WTC11 (cell line): ENCODE measurements around the gene PRKACB.

Experiments
- CREM ChIP-seq: sonication (generic); formaldehyde crosslinking; IDR thresholded peaks from 2 replicates; pipeline ENCODE4 v1.8.1; 2022; ENCODE audit warnings: mild to moderate bottlenecking, missing genetic modification reagents, moderate library complexity
- ESRRA ChIP-seq: sonication (generic); formaldehyde crosslinking; IDR thresholded peaks from 2 replicates; pipeline ENCODE4 v1.8.1; 2022; ENCODE audit warnings: mild to moderate bottlenecking, missing genetic modification reagents, borderline replicate concordance
- GABPB1 ChIP-seq: sonication (generic); formaldehyde crosslinking; IDR thresholded peaks from 2 replicates; pipeline ENCODE4 v1.8.1; 2023; ENCODE audit warnings: mild to moderate bottlenecking, missing genetic modification reagents
- MYBL2 ChIP-seq: sonication (generic); formaldehyde crosslinking; IDR thresholded peaks from 2 replicates; pipeline ENCODE4 v1.8.1; 2023; ENCODE audit warnings: mild to moderate bottlenecking, moderate library complexity, missing genetic modification reagents
- SP1 ChIP-seq: sonication (generic); formaldehyde crosslinking; conservative IDR thresholded peaks from 2 replicates; pipeline ENCODE4 v1.8.1; 2022; ENCODE audit warnings: missing genetic modification reagents
- ZBTB21 ChIP-seq: sonication (generic); formaldehyde crosslinking; IDR thresholded peaks from 2 replicates; pipeline ENCODE4 v1.8.1; 2023; ENCODE audit warnings: mild to moderate bottlenecking, missing genetic modification reagents, borderline replicate concordance
- ZNF263 ChIP-seq: sonication (generic); formaldehyde crosslinking; IDR thresholded peaks from 2 replicates; pipeline ENCODE4 v1.8.1; 2022; ENCODE audit warnings: low read depth, mild to moderate bottlenecking, moderate library complexity, missing genetic modification reagents
- TF ChIP-seq, protein P1 (sequence below): sonication (generic); formaldehyde crosslinking; IDR thresholded peaks from 2 replicates; pipeline ENCODE4 v1.8.1; 2022; ENCODE audit warnings: missing genetic modification reagents, borderline replicate concordance
- TF ChIP-seq, protein P2 (sequence below): fragments of 200-600 bp; IDR thresholded peaks from 2 replicates; pipeline ENCODE4 v1.8.0; 2022; ENCODE audit warnings: antibody characterized with exemption
- TF ChIP-seq, protein P3 (sequence below): sonication (generic); formaldehyde crosslinking; IDR thresholded peaks from 2 replicates; pipeline ENCODE4 v1.8.0; 2022; ENCODE audit warnings: mild to moderate bottlenecking, missing genetic modification reagents
- TF ChIP-seq, protein P4 (sequence below): sonication (generic); formaldehyde crosslinking; IDR thresholded peaks from 2 replicates; pipeline ENCODE4 v1.8.1; 2023; ENCODE audit warnings: mild to moderate bottlenecking, missing genetic modification reagents, borderline replicate concordance
- TF ChIP-seq, protein P5 (sequence below): sonication (generic); formaldehyde crosslinking; IDR thresholded peaks from 2 replicates; pipeline ENCODE4 v1.8.1; 2022; ENCODE audit warnings: low read depth, missing genetic modification reagents, borderline replicate concordance
- TF ChIP-seq, protein P6 (sequence below): sonication (generic); formaldehyde crosslinking; conservative IDR thresholded peaks from 2 replicates; pipeline ENCODE4 v1.8.1; 2023; ENCODE audit warnings: mild to moderate bottlenecking, low read depth, missing genetic modification reagents, moderate library complexity

DNA sequence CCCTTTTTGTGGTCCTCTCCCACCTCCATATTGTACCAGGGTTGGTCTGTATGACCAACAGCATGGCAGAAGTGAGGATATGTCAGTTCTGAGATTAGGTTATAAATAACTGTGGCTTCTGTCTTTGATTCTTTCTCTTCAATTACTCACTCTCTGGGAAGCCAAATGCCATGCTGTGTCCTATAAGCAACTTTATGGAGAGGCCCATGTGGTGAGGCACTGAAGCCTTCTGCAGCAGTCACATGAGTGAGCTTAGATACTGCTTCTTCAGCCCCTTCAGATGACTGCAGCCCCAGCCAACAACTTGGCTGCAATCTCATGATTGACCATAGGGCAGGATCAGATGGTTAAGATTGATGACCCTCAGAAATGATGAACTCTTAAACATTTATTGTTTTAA is 123.4 kb downstream of the PRKACB start:
- TF ChIP-seq, protein P1, sequence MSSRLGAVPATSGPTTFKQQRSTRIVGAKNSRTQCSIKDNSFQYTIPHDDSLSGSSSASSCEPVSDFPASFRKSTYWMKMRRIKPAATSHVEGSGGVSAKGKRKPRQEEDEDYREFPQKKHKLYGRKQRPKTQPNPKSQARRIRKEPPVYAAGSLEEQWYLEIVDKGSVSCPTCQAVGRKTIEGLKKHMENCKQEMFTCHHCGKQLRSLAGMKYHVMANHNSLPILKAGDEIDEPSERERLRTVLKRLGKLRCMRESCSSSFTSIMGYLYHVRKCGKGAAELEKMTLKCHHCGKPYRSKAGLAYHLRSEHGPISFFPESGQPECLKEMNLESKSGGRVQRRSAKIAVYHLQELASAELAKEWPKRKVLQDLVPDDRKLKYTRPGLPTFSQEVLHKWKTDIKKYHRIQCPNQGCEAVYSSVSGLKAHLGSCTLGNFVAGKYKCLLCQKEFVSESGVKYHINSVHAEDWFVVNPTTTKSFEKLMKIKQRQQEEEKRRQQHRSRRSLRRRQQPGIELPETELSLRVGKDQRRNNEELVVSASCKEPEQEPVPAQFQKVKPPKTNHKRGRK (CRISPR knock-in tag), result no peak
- TF ChIP-seq CREM (CRISPR knock-in tag) (no peak), SP1 (no peak), ZNF263 (no peak), MYBL2 (CRISPR knock-in tag) (no peak), GABPB1 (CRISPR knock-in tag) (no peak), ZBTB21 (CRISPR knock-in tag) (no peak), ESRRA (CRISPR knock-in tag) (no peak)
- TF ChIP-seq, protein P2, sequence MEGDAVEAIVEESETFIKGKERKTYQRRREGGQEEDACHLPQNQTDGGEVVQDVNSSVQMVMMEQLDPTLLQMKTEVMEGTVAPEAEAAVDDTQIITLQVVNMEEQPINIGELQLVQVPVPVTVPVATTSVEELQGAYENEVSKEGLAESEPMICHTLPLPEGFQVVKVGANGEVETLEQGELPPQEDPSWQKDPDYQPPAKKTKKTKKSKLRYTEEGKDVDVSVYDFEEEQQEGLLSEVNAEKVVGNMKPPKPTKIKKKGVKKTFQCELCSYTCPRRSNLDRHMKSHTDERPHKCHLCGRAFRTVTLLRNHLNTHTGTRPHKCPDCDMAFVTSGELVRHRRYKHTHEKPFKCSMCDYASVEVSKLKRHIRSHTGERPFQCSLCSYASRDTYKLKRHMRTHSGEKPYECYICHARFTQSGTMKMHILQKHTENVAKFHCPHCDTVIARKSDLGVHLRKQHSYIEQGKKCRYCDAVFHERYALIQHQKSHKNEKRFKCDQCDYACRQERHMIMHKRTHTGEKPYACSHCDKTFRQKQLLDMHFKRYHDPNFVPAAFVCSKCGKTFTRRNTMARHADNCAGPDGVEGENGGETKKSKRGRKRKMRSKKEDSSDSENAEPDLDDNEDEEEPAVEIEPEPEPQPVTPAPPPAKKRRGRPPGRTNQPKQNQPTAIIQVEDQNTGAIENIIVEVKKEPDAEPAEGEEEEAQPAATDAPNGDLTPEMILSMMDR, result no peak
- TF ChIP-seq, protein P3, sequence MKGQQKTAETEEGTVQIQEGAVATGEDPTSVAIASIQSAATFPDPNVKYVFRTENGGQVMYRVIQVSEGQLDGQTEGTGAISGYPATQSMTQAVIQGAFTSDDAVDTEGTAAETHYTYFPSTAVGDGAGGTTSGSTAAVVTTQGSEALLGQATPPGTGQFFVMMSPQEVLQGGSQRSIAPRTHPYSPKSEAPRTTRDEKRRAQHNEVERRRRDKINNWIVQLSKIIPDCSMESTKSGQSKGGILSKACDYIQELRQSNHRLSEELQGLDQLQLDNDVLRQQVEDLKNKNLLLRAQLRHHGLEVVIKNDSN, result no peak
- TF ChIP-seq, protein P4, sequence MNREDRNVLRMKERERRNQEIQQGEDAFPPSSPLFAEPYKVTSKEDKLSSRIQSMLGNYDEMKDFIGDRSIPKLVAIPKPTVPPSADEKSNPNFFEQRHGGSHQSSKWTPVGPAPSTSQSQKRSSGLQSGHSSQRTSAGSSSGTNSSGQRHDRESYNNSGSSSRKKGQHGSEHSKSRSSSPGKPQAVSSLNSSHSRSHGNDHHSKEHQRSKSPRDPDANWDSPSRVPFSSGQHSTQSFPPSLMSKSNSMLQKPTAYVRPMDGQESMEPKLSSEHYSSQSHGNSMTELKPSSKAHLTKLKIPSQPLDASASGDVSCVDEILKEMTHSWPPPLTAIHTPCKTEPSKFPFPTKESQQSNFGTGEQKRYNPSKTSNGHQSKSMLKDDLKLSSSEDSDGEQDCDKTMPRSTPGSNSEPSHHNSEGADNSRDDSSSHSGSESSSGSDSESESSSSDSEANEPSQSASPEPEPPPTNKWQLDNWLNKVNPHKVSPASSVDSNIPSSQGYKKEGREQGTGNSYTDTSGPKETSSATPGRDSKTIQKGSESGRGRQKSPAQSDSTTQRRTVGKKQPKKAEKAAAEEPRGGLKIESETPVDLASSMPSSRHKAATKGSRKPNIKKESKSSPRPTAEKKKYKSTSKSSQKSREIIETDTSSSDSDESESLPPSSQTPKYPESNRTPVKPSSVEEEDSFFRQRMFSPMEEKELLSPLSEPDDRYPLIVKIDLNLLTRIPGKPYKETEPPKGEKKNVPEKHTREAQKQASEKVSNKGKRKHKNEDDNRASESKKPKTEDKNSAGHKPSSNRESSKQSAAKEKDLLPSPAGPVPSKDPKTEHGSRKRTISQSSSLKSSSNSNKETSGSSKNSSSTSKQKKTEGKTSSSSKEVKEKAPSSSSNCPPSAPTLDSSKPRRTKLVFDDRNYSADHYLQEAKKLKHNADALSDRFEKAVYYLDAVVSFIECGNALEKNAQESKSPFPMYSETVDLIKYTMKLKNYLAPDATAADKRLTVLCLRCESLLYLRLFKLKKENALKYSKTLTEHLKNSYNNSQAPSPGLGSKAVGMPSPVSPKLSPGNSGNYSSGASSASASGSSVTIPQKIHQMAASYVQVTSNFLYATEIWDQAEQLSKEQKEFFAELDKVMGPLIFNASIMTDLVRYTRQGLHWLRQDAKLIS (CRISPR knock-in tag), result no peak
- TF ChIP-seq, protein P5, sequence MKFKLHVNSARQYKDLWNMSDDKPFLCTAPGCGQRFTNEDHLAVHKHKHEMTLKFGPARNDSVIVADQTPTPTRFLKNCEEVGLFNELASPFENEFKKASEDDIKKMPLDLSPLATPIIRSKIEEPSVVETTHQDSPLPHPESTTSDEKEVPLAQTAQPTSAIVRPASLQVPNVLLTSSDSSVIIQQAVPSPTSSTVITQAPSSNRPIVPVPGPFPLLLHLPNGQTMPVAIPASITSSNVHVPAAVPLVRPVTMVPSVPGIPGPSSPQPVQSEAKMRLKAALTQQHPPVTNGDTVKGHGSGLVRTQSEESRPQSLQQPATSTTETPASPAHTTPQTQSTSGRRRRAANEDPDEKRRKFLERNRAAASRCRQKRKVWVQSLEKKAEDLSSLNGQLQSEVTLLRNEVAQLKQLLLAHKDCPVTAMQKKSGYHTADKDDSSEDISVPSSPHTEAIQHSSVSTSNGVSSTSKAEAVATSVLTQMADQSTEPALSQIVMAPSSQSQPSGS (CRISPR knock-in tag), result no peak
- TF ChIP-seq, protein P6, sequence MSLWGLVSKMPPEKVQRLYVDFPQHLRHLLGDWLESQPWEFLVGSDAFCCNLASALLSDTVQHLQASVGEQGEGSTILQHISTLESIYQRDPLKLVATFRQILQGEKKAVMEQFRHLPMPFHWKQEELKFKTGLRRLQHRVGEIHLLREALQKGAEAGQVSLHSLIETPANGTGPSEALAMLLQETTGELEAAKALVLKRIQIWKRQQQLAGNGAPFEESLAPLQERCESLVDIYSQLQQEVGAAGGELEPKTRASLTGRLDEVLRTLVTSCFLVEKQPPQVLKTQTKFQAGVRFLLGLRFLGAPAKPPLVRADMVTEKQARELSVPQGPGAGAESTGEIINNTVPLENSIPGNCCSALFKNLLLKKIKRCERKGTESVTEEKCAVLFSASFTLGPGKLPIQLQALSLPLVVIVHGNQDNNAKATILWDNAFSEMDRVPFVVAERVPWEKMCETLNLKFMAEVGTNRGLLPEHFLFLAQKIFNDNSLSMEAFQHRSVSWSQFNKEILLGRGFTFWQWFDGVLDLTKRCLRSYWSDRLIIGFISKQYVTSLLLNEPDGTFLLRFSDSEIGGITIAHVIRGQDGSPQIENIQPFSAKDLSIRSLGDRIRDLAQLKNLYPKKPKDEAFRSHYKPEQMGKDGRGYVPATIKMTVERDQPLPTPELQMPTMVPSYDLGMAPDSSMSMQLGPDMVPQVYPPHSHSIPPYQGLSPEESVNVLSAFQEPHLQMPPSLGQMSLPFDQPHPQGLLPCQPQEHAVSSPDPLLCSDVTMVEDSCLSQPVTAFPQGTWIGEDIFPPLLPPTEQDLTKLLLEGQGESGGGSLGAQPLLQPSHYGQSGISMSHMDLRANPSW, result no peak
